GM19240 (cell line): Measurements from ENCODE around the gene FAM222B.
A peak's percentile ranks its signal among the peaks of the same experiment; 100 is the strongest.
"Not testable (repeated sequence)": the region's sequence is repeated elsewhere in the genome, so short reads cannot be mapped to it uniquely, and the experiment has no call there.

Experiments used
- DNase-seq: peaks from one replicate; pipeline ENCODE4 v3.0.0; 2011; ENCODE audit warnings: low spot score; ENCODE audit not compliant: insufficient read length

FAM222B gene

GRCh38 chr17:28873839-28874238, 31.2 kb upstream of the FAM222B start:
- DNase-seq = no peak

GRCh38 chr17:28871056-28871579, 28.5 kb upstream of the FAM222B start:
- peak; percentile 87 for DNase-seq

GRCh38 chr17:28867276-28867675, 24.7 kb upstream of the FAM222B start:
- no peak for DNase-seq

- DNase-seq = no peak
Observed at GRCh38 chr17:28865946-28866752, 23.6 kb upstream of the FAM222B start.

- no peak for DNase-seq
Observed at GRCh38 chr17:28864991-28865849, 22.6 kb upstream of the FAM222B start.

- DNase-seq = no peak
Observed at GRCh38 chr17:28863953-28864352, 21.4 kb upstream of the FAM222B start.

- DNase-seq = no peak
Observed at GRCh38 chr17:28862561-28862960, 20.0 kb upstream of the FAM222B start.

- no peak for DNase-seq
Observed at GRCh38 chr17:28861393-28862203, 19.0 kb upstream of the FAM222B start.

GRCh38 chr17:28860363-28860808, 17.8 kb upstream of the FAM222B start:
- DNase-seq = no peak

- DNase-seq = no peak
Observed at GRCh38 chr17:28858801-28859355, 16.3 kb upstream of the FAM222B start.

GRCh38 chr17:28857905-28858800, 15.6 kb upstream of the FAM222B start:
- no peak for DNase-seq

- no peak for DNase-seq
Observed at GRCh38 chr17:28856028-28856574, 13.5 kb upstream of the FAM222B start.

GRCh38 chr17:28855336-28855679, 12.7 kb upstream of the FAM222B start:
- no peak for DNase-seq

GRCh38 chr17:28854457-28855335, 12.1 kb upstream of the FAM222B start, which contains the start of gene ERAL1:
ERAL1 (plus strand) TSS chr17:28855016; CDS start chr17:28855035, 19 bp downstream.
- peak; percentile 94 for DNase-seq

- no peak for DNase-seq
Observed at GRCh38 chr17:28853295-28853694, 10.7 kb upstream of the FAM222B start.

- DNase-seq = no peak
Observed at GRCh38 chr17:28849281-28849680, 6.7 kb upstream of the FAM222B start.

GRCh38 chr17:28848667-28849066, 6.1 kb upstream of the FAM222B start:
- DNase-seq = not testable (repeated sequence)

GRCh38 chr17:28846699-28847098, 4.1 kb upstream of the FAM222B start:
- DNase-seq = not testable (repeated sequence)

- no peak for DNase-seq
Observed at GRCh38 chr17:28846231-28846630, 3.6 kb upstream of the FAM222B start.
